GM12872 (cell line): ENCODE measurements around the gene MPEG1.

Experiments used
- TF ChIP-seq, protein P1 (sequence below): IDR thresholded peaks from 3 replicates; pipeline ENCODE4 v1.5.1; 2011; ENCODE audit warnings: low read depth, mild to moderate bottlenecking, low read length, moderate library complexity; ENCODE audit not compliant: insufficient read depth

MPEG1 gene

DNA sequence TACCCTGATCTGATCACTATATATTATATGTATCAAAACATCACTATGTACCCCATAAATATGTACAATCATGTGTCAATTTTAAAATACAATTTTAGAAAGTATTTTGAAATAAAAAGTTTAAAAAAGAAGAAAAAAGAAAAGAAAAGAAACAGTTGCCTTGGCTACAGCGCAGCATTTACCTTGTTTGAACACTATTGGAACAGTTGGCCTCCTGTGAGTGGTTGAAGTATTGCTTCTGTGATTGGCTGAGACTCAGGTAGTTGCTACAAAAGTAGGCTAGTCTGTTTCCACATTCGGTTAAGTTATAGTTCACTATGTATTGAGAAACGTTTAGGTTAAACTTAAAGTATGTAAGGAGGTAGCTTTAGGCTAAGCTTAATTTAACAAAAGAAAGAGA is 48.7 kb downstream of the MPEG1 start:
- TF ChIP-seq, protein P1, sequence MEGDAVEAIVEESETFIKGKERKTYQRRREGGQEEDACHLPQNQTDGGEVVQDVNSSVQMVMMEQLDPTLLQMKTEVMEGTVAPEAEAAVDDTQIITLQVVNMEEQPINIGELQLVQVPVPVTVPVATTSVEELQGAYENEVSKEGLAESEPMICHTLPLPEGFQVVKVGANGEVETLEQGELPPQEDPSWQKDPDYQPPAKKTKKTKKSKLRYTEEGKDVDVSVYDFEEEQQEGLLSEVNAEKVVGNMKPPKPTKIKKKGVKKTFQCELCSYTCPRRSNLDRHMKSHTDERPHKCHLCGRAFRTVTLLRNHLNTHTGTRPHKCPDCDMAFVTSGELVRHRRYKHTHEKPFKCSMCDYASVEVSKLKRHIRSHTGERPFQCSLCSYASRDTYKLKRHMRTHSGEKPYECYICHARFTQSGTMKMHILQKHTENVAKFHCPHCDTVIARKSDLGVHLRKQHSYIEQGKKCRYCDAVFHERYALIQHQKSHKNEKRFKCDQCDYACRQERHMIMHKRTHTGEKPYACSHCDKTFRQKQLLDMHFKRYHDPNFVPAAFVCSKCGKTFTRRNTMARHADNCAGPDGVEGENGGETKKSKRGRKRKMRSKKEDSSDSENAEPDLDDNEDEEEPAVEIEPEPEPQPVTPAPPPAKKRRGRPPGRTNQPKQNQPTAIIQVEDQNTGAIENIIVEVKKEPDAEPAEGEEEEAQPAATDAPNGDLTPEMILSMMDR = no peak
